Vagina (tissue), 2 donors: ENCODE results near the gene CNOT6.

Experiments
- CTCF ChIP-seq, 3 experiments: fragments of 450-650 bp in 2 of 3; fragments of 200-600 bp in 1 of 3; sonication (generic) in 1 of 3; IDR thresholded peaks; one replicate each; pipeline ENCODE4 v1.5.1; 2017 to 2019; ENCODE audit warnings: antibody characterized with exemption in 3 of 3, mild to moderate bottlenecking in 2 of 3, moderate library complexity in 2 of 3
- POLR2A ChIP-seq, 2 donors: fragments of 450-650 bp; IDR thresholded peaks; one replicate each; pipeline ENCODE4 v1.6.1; 2017; ENCODE audit warnings: antibody characterized with exemption in 2 of 2, mild to moderate bottlenecking in 2 of 2, moderate library complexity in 2 of 2
- POLR2AphosphoS5 ChIP-seq, 2 donors: sonication (generic); formaldehyde crosslinking; IDR thresholded peaks; one replicate each; pipeline ENCODE4 v1.9.0; 2017; ENCODE audit warnings: antibody characterized with exemption in 2 of 2, mild to moderate bottlenecking in 2 of 2, low read depth in 1 of 2; ENCODE audit not compliant: insufficient read depth in 1 of 2

- no peak for TF ChIP-seq CTCF (IDR thresholded peaks at IDR 0.05)
- TF ChIP-seq POLR2A (IDR thresholded peaks at IDR 0.05), result no peak
- TF ChIP-seq POLR2AphosphoS5 (IDR thresholded peaks at IDR 0.05; ENCODE audit: insufficient read depth in 1 of 2, low read depth in 1 of 2), result no peak
Measured at GRCh38 chr5:180583738-180584137, 89.6 kb downstream of the CNOT6 start.
